K562 (cell line): ENCODE measurements around the gene TAF12. TPM values are rescaled to one million over a fixed set of nuclear protein-coding genes. Genes with fewer than 3 reads are reported as not detected.

Experiments
- ARHGAP35 ChIP-seq: fragments of 450-650 bp; IDR thresholded peaks from 2 replicates; pipeline ENCODE4 v1.6.1; 2018; ENCODE audit not compliant: partially characterized antibody
- CBX8 ChIP-seq: fragments of 200-600 bp; sonication (generic); IDR thresholded peaks from 2 replicates; pipeline ENCODE4 v1.6.1; 2012; ENCODE audit warnings: borderline replicate concordance, mixed run types, low read depth, mild to moderate bottlenecking, moderate library complexity, mixed read lengths, low read length, control low read depth, inconsistent platforms; ENCODE audit not compliant: poor library complexity, severe bottlenecking; ENCODE audit errors: extremely low read depth
- CHD4 ChIP-seq: fragments of 200-600 bp; sonication (generic); IDR thresholded peaks from 3 replicates; pipeline ENCODE4 v1.6.1; 2012; ENCODE audit warnings: low read depth, mild to moderate bottlenecking, mixed read lengths, low read length, inconsistent platforms; ENCODE audit not compliant: insufficient read depth, insufficient replicate concordance, poor library complexity, severe bottlenecking
- ESRRA ChIP-seq: fragments of 450-650 bp; IDR thresholded peaks from 2 replicates; pipeline ENCODE4 v1.6.1; 2014; ENCODE audit warnings: low read depth, mild to moderate bottlenecking, moderate library complexity, borderline replicate concordance
- JUN ChIP-seq, 2 experiments: sonication (generic) in 1 of 2; formaldehyde crosslinking in 1 of 2; IDR thresholded peaks; 2 replicates each; pipeline versions ENCODE4 v1.6.1 to v1.8.0; 2012 to 2022; ENCODE audit warnings: borderline replicate concordance in 2 of 2, mild to moderate bottlenecking in 2 of 2, improper control_type of control experiment in 1 of 2, low read depth in 1 of 2, low read length in 1 of 2, missing genetic modification reagents in 1 of 2
- MBD2 ChIP-seq: sonication (generic); IDR thresholded peaks from 2 replicates; pipeline ENCODE4 v1.6.1; 2016; ENCODE audit warnings: low read depth, borderline replicate concordance
- RBBP5 ChIP-seq: fragments of 200-600 bp; sonication (generic); IDR thresholded peaks from 2 replicates; pipeline ENCODE4 v1.6.1; 2012; ENCODE audit warnings: borderline replicate concordance, mild to moderate bottlenecking, low read length, control low read depth, inconsistent platforms; ENCODE audit not compliant: insufficient read depth, poor library complexity, severe bottlenecking
- ZBED1 ChIP-seq: IDR thresholded peaks from 2 replicates; pipeline ENCODE4 v1.6.1; 2014
- ZNF140 ChIP-seq: fragments of 250-450 bp; sonication (Bioruptor Pico); IDR thresholded peaks from 2 replicates; pipeline ENCODE4 v1.8.0; 2021; ENCODE audit warnings: moderate library complexity, mild to moderate bottlenecking, inconsistent platforms
- ZNF589 ChIP-seq: fragments of 200-800 bp; sonication (Bioruptor generic); IDR thresholded peaks from 2 replicates; pipeline ENCODE4 v1.6.1; 2016; ENCODE audit warnings: low read depth, missing genetic modification characterization, missing compliant biosample characterization
- polyA plus RNA-seq, 8 experiments: library from polyadenylated mRNA; depleted of rRNA in 4 of 8; stranded (reverse) in 5 of 8; unstranded in 3 of 8; fragments of >200 nt; fragmentation: Nextera tagmentation in 2 of 8; fragmentation: Illumina TruSeq in 1 of 8; extraction: Ambion mirVana in 2 of 8; extraction: Trizol in 1 of 8; gene quantifications; 2 replicates each; pipeline versions ENCODE4 v1.2.1 to v1.2.3, GENCODE V29; 2011 to 2014; ENCODE audit warnings: inconsistent platforms in 1 of 8, missing spikeins in 1 of 8
- total RNA-seq, 7 experiments: library from RNA; depleted of rRNA in 6 of 7; stranded (reverse); fragments of >200 nt in 6 of 7; fragmentation: Illumina TruSeq in 2 of 7; extraction: Trizol in 2 of 7; gene quantifications; 2 replicates each; pipeline versions ENCODE4 v1.2.1 to v1.2.3, GENCODE V29; 2011 to 2021; ENCODE audit warnings: low replicate concordance in 1 of 7
- TF ChIP-seq, protein P1 (sequence below): fragments of 150-350 bp; IDR thresholded peaks from 2 replicates; pipeline ENCODE4 v1.6.1; 2014; ENCODE audit warnings: low read depth, mild to moderate bottlenecking, low read length, borderline replicate concordance
- TF ChIP-seq, protein P2 (sequence below): fragments of 150-350 bp; conservative IDR thresholded peaks from 2 replicates; pipeline ENCODE4 v1.6.1; 2014; ENCODE audit warnings: low read length
- TF ChIP-seq, protein P3 (sequence below): sonication (generic); formaldehyde crosslinking; IDR thresholded peaks from 2 replicates; pipeline ENCODE4 v1.8.0; 2022; ENCODE audit warnings: missing genetic modification reagents, mild to moderate bottlenecking, moderate library complexity, borderline replicate concordance

TAF12 gene
- total and polyA plus RNA-seq, 9 of the 15 experiments (the other 6 are each of a cell fraction or from before 2014, with no cell fraction given) = 31.6 to 89.0 (median 50.5) TPM

DNA sequence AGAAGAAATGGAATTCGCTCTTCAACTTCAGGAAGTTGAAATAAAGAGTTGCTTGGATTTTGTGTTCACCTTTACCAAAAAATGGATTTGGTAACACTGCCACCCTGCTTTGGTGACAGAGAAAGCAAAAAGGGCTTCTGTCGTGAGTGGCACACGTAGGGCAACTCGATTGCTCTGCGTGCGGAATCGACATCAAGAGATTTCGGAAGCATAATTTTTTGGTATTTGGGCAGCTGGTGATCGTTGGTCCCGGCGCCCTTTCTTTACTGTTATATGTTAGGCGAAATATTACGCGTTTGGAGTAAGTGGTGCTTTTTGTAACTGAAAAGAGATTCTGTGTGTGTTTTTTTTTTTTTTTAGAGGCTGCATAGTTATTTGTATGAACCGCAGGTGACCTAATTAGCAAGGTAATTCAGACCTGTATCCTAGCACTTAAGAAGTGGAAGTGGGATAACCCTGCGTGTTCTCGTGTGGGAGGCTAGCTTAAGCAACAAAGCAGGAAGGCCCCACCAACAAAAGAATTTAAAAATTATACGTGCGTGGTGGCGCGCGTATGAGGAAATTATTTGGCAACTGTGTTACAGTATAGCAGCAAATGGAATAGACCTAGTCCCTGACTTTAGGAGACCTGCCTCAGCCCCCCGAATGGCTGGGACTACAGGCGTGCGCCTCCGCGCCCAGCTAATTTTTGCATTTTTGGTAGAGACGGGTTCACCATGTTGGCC, 5.8 kb upstream of the TAF12 start, which contains the start of gene RNU11 (continued):
- TF ChIP-seq, protein P1, sequence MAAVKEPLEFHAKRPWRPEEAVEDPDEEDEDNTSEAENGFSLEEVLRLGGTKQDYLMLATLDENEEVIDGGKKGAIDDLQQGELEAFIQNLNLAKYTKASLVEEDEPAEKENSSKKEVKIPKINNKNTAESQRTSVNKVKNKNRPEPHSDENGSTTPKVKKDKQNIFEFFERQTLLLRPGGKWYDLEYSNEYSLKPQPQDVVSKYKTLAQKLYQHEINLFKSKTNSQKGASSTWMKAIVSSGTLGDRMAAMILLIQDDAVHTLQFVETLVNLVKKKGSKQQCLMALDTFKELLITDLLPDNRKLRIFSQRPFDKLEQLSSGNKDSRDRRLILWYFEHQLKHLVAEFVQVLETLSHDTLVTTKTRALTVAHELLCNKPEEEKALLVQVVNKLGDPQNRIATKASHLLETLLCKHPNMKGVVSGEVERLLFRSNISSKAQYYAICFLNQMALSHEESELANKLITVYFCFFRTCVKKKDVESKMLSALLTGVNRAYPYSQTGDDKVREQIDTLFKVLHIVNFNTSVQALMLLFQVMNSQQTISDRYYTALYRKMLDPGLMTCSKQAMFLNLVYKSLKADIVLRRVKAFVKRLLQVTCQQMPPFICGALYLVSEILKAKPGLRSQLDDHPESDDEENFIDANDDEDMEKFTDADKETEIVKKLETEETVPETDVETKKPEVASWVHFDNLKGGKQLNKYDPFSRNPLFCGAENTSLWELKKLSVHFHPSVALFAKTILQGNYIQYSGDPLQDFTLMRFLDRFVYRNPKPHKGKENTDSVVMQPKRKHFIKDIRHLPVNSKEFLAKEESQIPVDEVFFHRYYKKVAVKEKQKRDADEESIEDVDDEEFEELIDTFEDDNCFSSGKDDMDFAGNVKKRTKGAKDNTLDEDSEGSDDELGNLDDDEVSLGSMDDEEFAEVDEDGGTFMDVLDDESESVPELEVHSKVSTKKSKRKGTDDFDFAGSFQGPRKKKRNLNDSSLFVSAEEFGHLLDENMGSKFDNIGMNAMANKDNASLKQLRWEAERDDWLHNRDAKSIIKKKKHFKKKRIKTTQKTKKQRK = peak; percentile 65
- TF ChIP-seq, protein P2, sequence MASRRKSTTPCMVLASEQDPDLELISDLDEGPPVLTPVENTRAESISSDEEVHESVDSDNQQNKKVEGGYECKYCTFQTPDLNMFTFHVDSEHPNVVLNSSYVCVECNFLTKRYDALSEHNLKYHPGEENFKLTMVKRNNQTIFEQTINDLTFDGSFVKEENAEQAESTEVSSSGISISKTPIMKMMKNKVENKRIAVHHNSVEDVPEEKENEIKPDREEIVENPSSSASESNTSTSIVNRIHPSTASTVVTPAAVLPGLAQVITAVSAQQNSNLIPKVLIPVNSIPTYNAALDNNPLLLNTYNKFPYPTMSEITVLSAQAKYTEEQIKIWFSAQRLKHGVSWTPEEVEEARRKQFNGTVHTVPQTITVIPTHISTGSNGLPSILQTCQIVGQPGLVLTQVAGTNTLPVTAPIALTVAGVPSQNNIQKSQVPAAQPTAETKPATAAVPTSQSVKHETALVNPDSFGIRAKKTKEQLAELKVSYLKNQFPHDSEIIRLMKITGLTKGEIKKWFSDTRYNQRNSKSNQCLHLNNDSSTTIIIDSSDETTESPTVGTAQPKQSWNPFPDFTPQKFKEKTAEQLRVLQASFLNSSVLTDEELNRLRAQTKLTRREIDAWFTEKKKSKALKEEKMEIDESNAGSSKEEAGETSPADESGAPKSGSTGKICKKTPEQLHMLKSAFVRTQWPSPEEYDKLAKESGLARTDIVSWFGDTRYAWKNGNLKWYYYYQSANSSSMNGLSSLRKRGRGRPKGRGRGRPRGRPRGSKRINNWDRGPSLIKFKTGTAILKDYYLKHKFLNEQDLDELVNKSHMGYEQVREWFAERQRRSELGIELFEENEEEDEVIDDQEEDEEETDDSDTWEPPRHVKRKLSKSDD = peak; percentile 98
- TF ChIP-seq, protein P3, sequence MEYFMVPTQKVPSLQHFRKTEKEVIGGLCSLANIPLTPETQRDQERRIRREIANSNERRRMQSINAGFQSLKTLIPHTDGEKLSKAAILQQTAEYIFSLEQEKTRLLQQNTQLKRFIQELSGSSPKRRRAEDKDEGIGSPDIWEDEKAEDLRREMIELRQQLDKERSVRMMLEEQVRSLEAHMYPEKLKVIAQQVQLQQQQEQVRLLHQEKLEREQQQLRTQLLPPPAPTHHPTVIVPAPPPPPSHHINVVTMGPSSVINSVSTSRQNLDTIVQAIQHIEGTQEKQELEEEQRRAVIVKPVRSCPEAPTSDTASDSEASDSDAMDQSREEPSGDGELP = peak; percentile 83
- peak; percentile 98 for TF ChIP-seq MBD2
- peak; percentile 14 for TF ChIP-seq RBBP5
- TF ChIP-seq CHD4 = peak; percentile 47
- TF ChIP-seq ZNF589 (CRISPR knock-in tag) = peak; percentile 90; the same call in 1 of the 2 replicates
- TF ChIP-seq ZNF140 (CRISPR knock-in tag) = peak; percentile 83
- peak; percentile 100 for TF ChIP-seq ZBED1
- no peak for TF ChIP-seq CBX8
- peak; percentile 90 for TF ChIP-seq JUN (IDR thresholded peaks at IDR 0.05; ENCODE audit: borderline replicate concordance, low read depth, low read length)
- peak; percentile 97 for TF ChIP-seq JUN (CRISPR knock-in tag; IDR thresholded peaks at IDR 0.05; ENCODE audit: borderline replicate concordance)
- TF ChIP-seq ARHGAP35 = peak; percentile 100
- TF ChIP-seq ESRRA = peak; percentile 7; the same call in 1 of the 2 replicates
